Immature natural killer cell (primary cell): ENCODE results near the gene KCNK18. TPM values are rescaled to one million over a fixed set of nuclear protein-coding genes. Genes with fewer than 3 reads are reported as not detected.

ENCODE experiments used
- DNase-seq, 3 donors: peaks; one replicate each; pipeline ENCODE4 v3.0.0; 2022; ENCODE audit warnings: mixed read lengths in 1 of 3
- H3K27ac Mint-ChIP-seq, 6 donors: one replicate each; pipeline ENCODE4 v1.8.0; 2020; ENCODE audit warnings: mixed read lengths in 6 of 6, mild to moderate bottlenecking in 5 of 6, inconsistent platforms in 4 of 6, moderate library complexity in 3 of 6
- H3K27me3 Mint-ChIP-seq, 3 donors: one replicate each; pipeline ENCODE4 v1.8.0; 2020 to 2021; ENCODE audit warnings: low read depth in 3 of 3, mild to moderate bottlenecking in 3 of 3, mixed read lengths in 3 of 3, moderate library complexity in 3 of 3, inconsistent platforms in 1 of 3
- H3K36me3 Mint-ChIP-seq, 3 donors: one replicate each; pipeline ENCODE4 v1.8.0; 2020; ENCODE audit warnings: mixed read lengths in 3 of 3, inconsistent platforms in 2 of 3, mild to moderate bottlenecking in 2 of 3
- H3K4me1 Mint-ChIP-seq, 2 donors: one replicate each; pipeline ENCODE4 v1.8.0; 2020; ENCODE audit warnings: inconsistent platforms in 2 of 2, mild to moderate bottlenecking in 2 of 2, mixed read lengths in 2 of 2, moderate library complexity in 1 of 2
- H3K4me3 Mint-ChIP-seq, 5 donors: one replicate each; pipeline ENCODE4 v1.8.0; 2020; ENCODE audit warnings: mild to moderate bottlenecking in 5 of 5, mixed read lengths in 5 of 5, inconsistent platforms in 3 of 5, moderate library complexity in 3 of 5
- H3K9me3 Mint-ChIP-seq, 6 donors: one replicate each; pipeline ENCODE4 v1.8.0; 2020; ENCODE audit warnings: mild to moderate bottlenecking in 6 of 6, mixed read lengths in 6 of 6, inconsistent platforms in 4 of 6, moderate library complexity in 3 of 6
- polyA plus RNA-seq, 3 donors: library from polyadenylated mRNA; unstranded; fragments of 300-500 nt; fragmentation: Illumina TruSeq; gene quantifications; one replicate each; pipeline ENCODE4 v1.2.3, GENCODE V29; 2021

KCNK18 gene
- polyA plus RNA-seq = not detected

GRCh38 chr10:117197189-117197588 is at the start of gene KCNK18:
Gene KCNK18 (plus strand): TSS chr10:117197489. CDS start chr10:117197489, 0 bp downstream.
- Mint-ChIP-seq H3K27ac (no peak within 1 kb of the TSS), H3K4me3 (no peak within 1 kb of the TSS), H3K9me3 (no peaks in the 10 kb centered on the region), H3K27me3 (peaks cover 0 to 4% (median 3%) of the 10 kb centered on the region in 3 donors), H3K4me1 (no peaks in the 10 kb centered on the region), H3K36me3 (no peaks in the 10 kb centered on the region)
- no peak for DNase-seq

GRCh38 chr10:117148284-117148683 is 49.0 kb upstream of the KCNK18 start:
- peaks cover 0 to 8% (median 0%) of the 10 kb centered on the region in 6 donors for H3K9me3 Mint-ChIP-seq
- no peak overlapping the region for H3K4me3 Mint-ChIP-seq
- no peaks in the 10 kb centered on the region for H3K4me1 Mint-ChIP-seq
- H3K27ac Mint-ChIP-seq = no peak overlapping the region
- H3K27me3 Mint-ChIP-seq = peaks cover 2 to 13% (median 4%) of the 10 kb centered on the region in 3 donors
- H3K36me3 Mint-ChIP-seq = no peaks in the 10 kb centered on the region
- no peak for DNase-seq

- no peak for DNase-seq
- H3K9me3 Mint-ChIP-seq = peaks cover 0 to 10% (median 0%) of the 10 kb centered on the region in 6 donors
- H3K4me1 Mint-ChIP-seq = no peaks in the 10 kb centered on the region
- no peak overlapping the region for H3K27ac Mint-ChIP-seq
- H3K36me3 Mint-ChIP-seq = peaks cover 0 to 3% (median 0%) of the 10 kb centered on the region in 3 donors
- H3K4me3 Mint-ChIP-seq = no peak overlapping the region
- H3K27me3 Mint-ChIP-seq = peaks cover 4 to 16% (median 8%) of the 10 kb centered on the region in 3 donors
Measured at GRCh38 chr10:117152668-117153067, 44.6 kb upstream of the KCNK18 start.

- peaks cover 0 to 6% of the 10 kb centered on the region in 2 donors for H3K4me1 Mint-ChIP-seq
- H3K27ac Mint-ChIP-seq = no peak overlapping the region
- peaks cover 0 to 3% (median 0%) of the 10 kb centered on the region in 3 donors for H3K36me3 Mint-ChIP-seq
- DNase-seq = no peak
- peaks cover 0 to 17% (median 2%) of the 10 kb centered on the region in 6 donors for H3K9me3 Mint-ChIP-seq
- peaks cover 17 to 31% (median 21%) of the 10 kb centered on the region in 3 donors for H3K27me3 Mint-ChIP-seq
- H3K4me3 Mint-ChIP-seq = no peak overlapping the region
Measured at GRCh38 chr10:117158297-117158696, 39.0 kb upstream of the KCNK18 start.

GRCh38 chr10:117159390-117159789 is 37.9 kb upstream of the KCNK18 start:
- Mint-ChIP-seq H3K27me3 (peaks cover 22 to 39% (median 26%) of the 10 kb centered on the region in 3 donors), H3K27ac (no peak overlapping the region)
- no peak for DNase-seq

GRCh38 chr10:117160567-117160966 is 36.7 kb upstream of the KCNK18 start:
- Mint-ChIP-seq H3K36me3 (peaks cover 0 to 3% (median 0%) of the 10 kb centered on the region in 3 donors), H3K9me3 (peaks cover 0 to 17% (median 1%) of the 10 kb centered on the region in 6 donors), H3K4me3 (no peak overlapping the region), H3K4me1 (peaks cover 0 to 12% of the 10 kb centered on the region in 2 donors), H3K27ac (no peak overlapping the region), H3K27me3 (peaks cover 27 to 43% (median 32%) of the 10 kb centered on the region in 3 donors)
- DNase-seq = no peak

More at GRCh38 chr10:117159390-117159789, 37.9 kb upstream of the KCNK18 start:
- peaks cover 0 to 8% of the 10 kb centered on the region in 2 donors for H3K4me1 Mint-ChIP-seq
- peaks cover 0 to 17% (median 1%) of the 10 kb centered on the region in 6 donors for H3K9me3 Mint-ChIP-seq
- peaks cover 0 to 3% (median 0%) of the 10 kb centered on the region in 3 donors for H3K36me3 Mint-ChIP-seq
- H3K4me3 Mint-ChIP-seq = no peak overlapping the region

- no peak overlapping the region for H3K27ac Mint-ChIP-seq
- peaks cover 25 to 42% (median 34%) of the 10 kb centered on the region in 3 donors for H3K27me3 Mint-ChIP-seq
- H3K9me3 Mint-ChIP-seq = peaks cover 0 to 17% (median 1%) of the 10 kb centered on the region in 6 donors
- H3K36me3 Mint-ChIP-seq = peaks cover 0 to 3% (median 0%) of the 10 kb centered on the region in 3 donors
- peaks cover 0 to 12% of the 10 kb centered on the region in 2 donors for H3K4me1 Mint-ChIP-seq
- DNase-seq = no peak
- no peak overlapping the region for H3K4me3 Mint-ChIP-seq
Measured at GRCh38 chr10:117161386-117162033, 35.8 kb upstream of the KCNK18 start.

- Mint-ChIP-seq H3K4me3 (peak overlapping the region in 2 of 5 donors; percentile 34 to 51), H3K9me3 (peaks cover 0 to 17% (median under 1%) of the 10 kb centered on the region in 6 donors), H3K4me1 (peaks cover 8 to 15% of the 10 kb centered on the region in 2 donors), H3K27ac (no peak overlapping the region), H3K27me3 (peaks cover 26 to 44% (median 37%) of the 10 kb centered on the region in 3 donors), H3K36me3 (no peaks in the 10 kb centered on the region)
- no peak for DNase-seq
Measured at GRCh38 chr10:117162093-117163060, 34.9 kb upstream of the KCNK18 start.

- H3K27ac Mint-ChIP-seq = no peak overlapping the region
- peaks cover 0 to 17% (median under 1%) of the 10 kb centered on the region in 6 donors for H3K9me3 Mint-ChIP-seq
- peaks cover 28 to 47% (median 38%) of the 10 kb centered on the region in 3 donors for H3K27me3 Mint-ChIP-seq
- DNase-seq = no peak
- peaks cover 8 to 17% of the 10 kb centered on the region in 2 donors for H3K4me1 Mint-ChIP-seq
- H3K4me3 Mint-ChIP-seq = no peak overlapping the region
- H3K36me3 Mint-ChIP-seq = no peaks in the 10 kb centered on the region
Measured at GRCh38 chr10:117163061-117163953, 34.0 kb upstream of the KCNK18 start.

GRCh38 chr10:117163954-117164548 is 33.2 kb upstream of the KCNK18 start:
- Mint-ChIP-seq H3K27ac (no peak overlapping the region), H3K4me3 (peak overlapping the region in 2 of 5 donors; percentile 1 to 13), H3K9me3 (peaks cover 0 to 17% (median under 1%) of the 10 kb centered on the region in 6 donors), H3K4me1 (peaks cover 8 to 18% of the 10 kb centered on the region in 2 donors), H3K27me3 (peaks cover 28 to 46% (median 38%) of the 10 kb centered on the region in 3 donors), H3K36me3 (no peaks in the 10 kb centered on the region)
- DNase-seq = no peak

GRCh38 chr10:117164592-117165537 is 32.4 kb upstream of the KCNK18 start:
- no peak for DNase-seq
- Mint-ChIP-seq H3K27me3 (peaks cover 28 to 46% (median 44%) of the 10 kb centered on the region in 3 donors), H3K4me1 (peaks cover 8 to 21% of the 10 kb centered on the region in 2 donors)

More at GRCh38 chr10:117164592-117165537, 32.4 kb upstream of the KCNK18 start:
- no peak overlapping the region for H3K27ac Mint-ChIP-seq
- no peak overlapping the region for H3K4me3 Mint-ChIP-seq
- H3K36me3 Mint-ChIP-seq = no peaks in the 10 kb centered on the region
- H3K9me3 Mint-ChIP-seq = peaks cover 0 to 16% (median under 1%) of the 10 kb centered on the region in 6 donors
